Lower lobe of right lung (tissue), 2 donors: ENCODE data around the gene GPR183. TPM values are rescaled to one million over a fixed set of nuclear protein-coding genes. Genes with fewer than 3 reads are reported as not detected.

Source experiments
- ATAC-seq, 2 donors: fragments of 200-7000 bp; cut with Tn5 transposase; one replicate each; pipeline ENCODE4 v1.9.1; 2020 to 2022; ENCODE audit warnings: mild to moderate bottlenecking in 2 of 2, moderate library complexity in 2 of 2
- DNase-seq: peaks from one replicate; pipeline ENCODE4 v3.0.0-alpha.2; 2020
- H3K27ac ChIP-seq: fragments of 200-600 bp; one replicate; pipeline ENCODE4 v1.8.0; 2022
- H3K27me3 ChIP-seq: fragments of 200-600 bp; one replicate; pipeline ENCODE4 v1.8.0; 2022; ENCODE audit warnings: low read depth
- H3K36me3 ChIP-seq: fragments of 200-600 bp; one replicate; pipeline ENCODE4 v1.8.0; 2022; ENCODE audit warnings: mild to moderate bottlenecking
- H3K4me1 ChIP-seq: fragments of 200-600 bp; one replicate; pipeline ENCODE4 v1.8.0; 2022
- H3K4me3 ChIP-seq: fragments of 200-600 bp; one replicate; pipeline ENCODE4 v1.8.0; 2022; ENCODE audit warnings: mild to moderate bottlenecking
- H3K9me3 ChIP-seq: fragments of 200-600 bp; one replicate; pipeline ENCODE4 v1.8.0; 2022
- intact Hi-C: fragments of 100-400 bp; cut with DNase I; formaldehyde crosslinking; loops from one replicate; pipeline ENCODE4 v1.11.0; 2022
- total RNA-seq: library from RNA; stranded (reverse); fragmentation: NEBNext Ultra II Directional; extraction: Animal tissue kit (Norgen Biotek cat#: 25700); gene quantifications from one replicate; pipeline ENCODE4 v1.2.1, GENCODE V29; 2021
- TF ChIP-seq, protein P1 (sequence below): fragments of 200-600 bp; IDR thresholded peaks from one replicate; pipeline ENCODE4 v1.8.0; 2022; ENCODE audit warnings: antibody characterized with exemption, mild to moderate bottlenecking
- donor health status: DM: no; HTN: yes; CAD: no; lungs with severe emphysema.

Gene GPR183
- total RNA-seq, 1 donor from 2014 or later, result 9.0 TPM

DNA sequence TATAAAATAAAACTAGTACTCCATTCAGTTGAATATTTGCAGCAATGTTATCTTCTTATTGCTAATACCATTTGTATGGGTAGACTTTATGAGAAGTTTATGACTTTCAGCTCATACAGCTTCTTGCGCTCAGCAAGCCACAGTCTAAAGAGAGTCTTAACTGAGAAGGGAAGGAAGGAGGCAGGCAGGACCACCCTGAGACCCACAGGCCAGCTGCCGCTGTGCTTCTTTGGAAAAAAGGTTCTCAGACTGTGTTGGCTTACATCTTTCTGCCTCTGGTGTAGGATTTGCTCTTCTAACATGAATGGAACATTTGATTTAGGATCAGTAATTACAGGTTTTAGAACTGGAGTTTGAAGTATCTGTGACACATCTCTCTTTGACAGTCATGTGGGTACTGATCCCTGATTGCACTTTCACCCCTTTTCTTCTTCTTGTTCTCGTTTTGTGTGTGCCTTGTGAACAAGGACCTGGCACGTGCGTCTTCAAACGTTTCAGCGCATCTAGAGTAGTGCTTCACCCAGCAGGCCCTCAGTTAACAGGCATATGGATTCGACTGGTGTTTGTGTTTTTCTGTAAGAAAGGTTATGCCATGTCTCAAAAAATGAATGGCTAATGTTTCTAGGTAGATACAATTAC lies 41.9 kb downstream of the GPR183 start:
- Histone ChIP-seq H3K9me3 (no peaks in the 10 kb centered on the region), H3K4me3 (no peak overlapping the region), H3K36me3 (peaks cover 6% of the 10 kb centered on the region), H3K27me3 (no peaks in the 10 kb centered on the region), H3K4me1 (peaks cover 9% of the 10 kb centered on the region), H3K27ac (no peak overlapping the region)
- ATAC-seq, result no peak
- DNase-seq, result no peak
- TF ChIP-seq, protein P1, sequence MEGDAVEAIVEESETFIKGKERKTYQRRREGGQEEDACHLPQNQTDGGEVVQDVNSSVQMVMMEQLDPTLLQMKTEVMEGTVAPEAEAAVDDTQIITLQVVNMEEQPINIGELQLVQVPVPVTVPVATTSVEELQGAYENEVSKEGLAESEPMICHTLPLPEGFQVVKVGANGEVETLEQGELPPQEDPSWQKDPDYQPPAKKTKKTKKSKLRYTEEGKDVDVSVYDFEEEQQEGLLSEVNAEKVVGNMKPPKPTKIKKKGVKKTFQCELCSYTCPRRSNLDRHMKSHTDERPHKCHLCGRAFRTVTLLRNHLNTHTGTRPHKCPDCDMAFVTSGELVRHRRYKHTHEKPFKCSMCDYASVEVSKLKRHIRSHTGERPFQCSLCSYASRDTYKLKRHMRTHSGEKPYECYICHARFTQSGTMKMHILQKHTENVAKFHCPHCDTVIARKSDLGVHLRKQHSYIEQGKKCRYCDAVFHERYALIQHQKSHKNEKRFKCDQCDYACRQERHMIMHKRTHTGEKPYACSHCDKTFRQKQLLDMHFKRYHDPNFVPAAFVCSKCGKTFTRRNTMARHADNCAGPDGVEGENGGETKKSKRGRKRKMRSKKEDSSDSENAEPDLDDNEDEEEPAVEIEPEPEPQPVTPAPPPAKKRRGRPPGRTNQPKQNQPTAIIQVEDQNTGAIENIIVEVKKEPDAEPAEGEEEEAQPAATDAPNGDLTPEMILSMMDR, result no peak
- intact Hi-C loops, result no loop called here

DNA sequence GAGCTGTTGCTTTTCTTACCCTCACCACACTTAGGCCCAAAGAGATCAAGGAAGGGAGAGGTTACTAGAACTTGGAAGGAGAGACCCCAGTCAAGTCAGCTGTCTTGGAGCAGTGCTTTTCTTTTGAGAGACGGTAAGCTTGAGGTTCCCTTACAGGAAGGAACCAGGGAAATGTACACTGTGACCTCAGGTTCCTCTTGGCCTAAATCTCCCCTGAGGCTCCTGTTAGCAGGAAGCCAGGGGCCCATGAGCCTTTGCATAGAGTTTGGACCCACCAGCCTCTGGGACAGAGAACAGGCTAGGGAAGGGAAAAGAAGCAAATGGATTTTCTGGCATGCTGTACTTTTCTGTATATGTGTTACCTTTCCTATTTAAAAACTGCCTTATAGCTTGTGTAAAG lies 43.1 kb downstream of the GPR183 start:
- Histone ChIP-seq H3K36me3 (peaks cover 6% of the 10 kb centered on the region), H3K27me3 (no peaks in the 10 kb centered on the region), H3K4me3 (no peak overlapping the region), H3K4me1 (no peaks in the 10 kb centered on the region), H3K27ac (no peak overlapping the region), H3K9me3 (no peaks in the 10 kb centered on the region)
- DNase-seq (no peak), ATAC-seq (no peak)
- TF ChIP-seq, protein P1, result no peak
- intact Hi-C loops, result no loop called here

DNA sequence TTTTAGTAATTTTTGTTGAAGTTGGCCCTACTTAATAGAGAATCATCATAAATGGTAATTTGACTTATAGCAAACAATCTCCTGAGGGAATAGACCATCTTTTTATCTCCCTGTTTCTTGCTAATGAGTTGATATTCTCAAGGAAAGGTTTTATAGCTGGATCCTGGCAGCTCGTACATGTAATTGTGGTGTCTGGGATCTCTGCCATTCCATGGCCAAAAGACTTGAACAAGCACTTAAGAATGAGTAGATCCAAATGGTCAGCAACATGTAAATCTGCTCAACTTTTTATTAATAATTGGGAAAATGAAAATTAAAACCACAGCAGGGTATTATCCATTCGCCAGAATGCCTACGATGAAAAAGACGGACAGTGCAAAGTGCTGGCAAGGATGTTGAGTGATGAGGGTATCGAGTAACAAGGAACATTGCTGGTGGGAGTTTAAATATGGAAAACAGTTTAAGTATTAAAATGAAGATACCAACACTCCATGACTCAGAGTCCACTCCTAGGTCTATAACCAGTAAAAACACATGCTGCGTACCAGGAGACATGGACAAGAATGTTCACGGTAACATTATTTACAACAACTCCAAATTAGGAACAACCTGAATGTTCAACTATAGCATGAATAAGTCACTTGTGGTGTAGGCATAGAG lies 43.9 kb downstream of the GPR183 start:
- Histone ChIP-seq H3K9me3 (no peaks in the 10 kb centered on the region), H3K36me3 (peaks cover 6% of the 10 kb centered on the region), H3K27me3 (no peaks in the 10 kb centered on the region), H3K27ac (no peak overlapping the region), H3K4me3 (no peak overlapping the region), H3K4me1 (no peaks in the 10 kb centered on the region)
- TF ChIP-seq, protein P1, result no peak
- intact Hi-C loops, result no loop called here
- no peak for ATAC-seq
- no peak for DNase-seq

DNA sequence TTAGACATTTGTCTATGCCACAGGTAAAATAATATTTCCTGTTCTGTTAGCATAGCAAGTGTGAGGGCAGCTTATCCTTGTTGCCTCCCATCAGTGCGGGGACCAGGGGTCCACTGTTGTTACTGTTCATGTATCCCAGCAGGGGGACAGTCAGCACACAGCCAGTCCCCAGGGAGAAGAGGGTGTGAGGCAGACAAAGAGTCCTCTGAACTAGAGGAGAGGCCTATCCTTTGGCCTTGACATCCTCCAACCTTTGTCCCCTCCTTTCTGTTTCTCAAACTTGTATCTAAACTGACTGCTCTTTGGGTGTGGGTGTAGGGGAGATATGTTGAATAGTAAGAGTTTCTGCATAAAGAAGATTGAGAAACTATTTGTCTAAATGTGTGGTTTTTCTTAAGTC lies 46.1 kb downstream of the GPR183 start:
- Histone ChIP-seq H3K4me1 (no peaks in the 10 kb centered on the region), H3K36me3 (no peaks in the 10 kb centered on the region), H3K4me3 (no peak overlapping the region), H3K9me3 (no peaks in the 10 kb centered on the region), H3K27me3 (no peaks in the 10 kb centered on the region), H3K27ac (no peak overlapping the region)
- intact Hi-C loops, result no loop called here
- ATAC-seq (no peak), DNase-seq (no peak)
- TF ChIP-seq, protein P1, result no peak

GRCh38 chr13:99260216-99260615 lies 47.0 kb downstream of the GPR183 start:
- Histone ChIP-seq H3K27ac (no peak overlapping the region), H3K4me1 (no peaks in the 10 kb centered on the region), H3K4me3 (no peak overlapping the region), H3K27me3 (no peaks in the 10 kb centered on the region), H3K36me3 (peaks cover 4% of the 10 kb centered on the region), H3K9me3 (no peaks in the 10 kb centered on the region)
- no peak for ATAC-seq
- TF ChIP-seq, protein P1, result no peak
- DNase-seq, result no peak
- intact Hi-C loops, result no loop called here
